Astrocyte (in vitro differentiated cells and primary cell): Measurements from ENCODE around the gene SEMA6C. TPM values are rescaled to one million over a fixed set of nuclear protein-coding genes. Genes with fewer than 3 reads are reported as not detected.

Experiments
- DNase-seq: peaks from one replicate; pipeline ENCODE4 v3.0.0-alpha.2; 2010; ENCODE audit warnings: low read depth
- FAIRE-seq: peaks from 2 replicates; lab custom pipeline; 2011; peaks lifted over from hg19 to GRCh38; lab: Jason Lieb, UNC
- H2AFZ ChIP-seq: 2 replicates; pipeline ENCODE4 v1.6.0; 2012; ENCODE audit warnings: low read depth, low read length, inconsistent platforms
- H3K27ac ChIP-seq: 2 replicates; pipeline ENCODE4 v1.5.1; 2011; ENCODE audit warnings: low read depth, low read length, inconsistent platforms
- H3K27me3 ChIP-seq: 2 replicates; pipeline ENCODE4 v1.6.0; 2011; ENCODE audit warnings: low read length, inconsistent platforms; ENCODE audit not compliant: insufficient read depth
- H3K36me3 ChIP-seq: 2 replicates; pipeline ENCODE4 v1.5.1; 2011; ENCODE audit warnings: low read length, inconsistent platforms; ENCODE audit not compliant: insufficient read depth
- H3K4me1 ChIP-seq: 2 replicates; pipeline ENCODE4 v1.5.1; 2011; ENCODE audit warnings: low read length, inconsistent platforms; ENCODE audit not compliant: insufficient read depth
- H3K4me2 ChIP-seq: 2 replicates; pipeline ENCODE4 v1.6.0; 2012; ENCODE audit warnings: low read length, inconsistent platforms
- H3K4me3 ChIP-seq: 2 replicates; pipeline ENCODE4 v1.5.1; 2011; ENCODE audit warnings: low read depth, mild to moderate bottlenecking, low read length, inconsistent platforms; ENCODE audit not compliant: insufficient read depth
- H3K79me2 ChIP-seq: 2 replicates; pipeline ENCODE4 v1.6.0; 2012; ENCODE audit warnings: mild to moderate bottlenecking, low read length, inconsistent platforms; ENCODE audit not compliant: insufficient read depth
- H3K9ac ChIP-seq: 2 replicates; pipeline ENCODE4 v1.6.0; 2012; ENCODE audit warnings: mild to moderate bottlenecking, low read length, inconsistent platforms
- H3K9me3 ChIP-seq: 2 replicates; pipeline ENCODE4 v1.5.1; 2012; ENCODE audit warnings: low read depth, mild to moderate bottlenecking, low read length, inconsistent platforms; ENCODE audit not compliant: insufficient read depth
- H4K20me1 ChIP-seq: 2 replicates; pipeline ENCODE4 v1.6.0; 2012; ENCODE audit warnings: low read length, inconsistent platforms; ENCODE audit not compliant: insufficient read depth
- H3K27ac Mint-ChIP-seq: one replicate; pipeline ENCODE4 v1.8.0; 2021; ENCODE audit warnings: mild to moderate bottlenecking, mixed read lengths; ENCODE audit not compliant: unreplicated experiment
- H3K27me3 Mint-ChIP-seq: one replicate; pipeline ENCODE4 v1.8.0; 2021; ENCODE audit warnings: low read depth, mixed read lengths; ENCODE audit not compliant: unreplicated experiment
- H3K36me3 Mint-ChIP-seq: one replicate; pipeline ENCODE4 v1.8.0; 2021; ENCODE audit warnings: low read depth, mixed read lengths; ENCODE audit not compliant: unreplicated experiment
- H3K4me1 Mint-ChIP-seq: one replicate; pipeline ENCODE4 v1.8.0; 2021; ENCODE audit warnings: low read depth, mixed read lengths; ENCODE audit not compliant: unreplicated experiment
- H3K4me3 Mint-ChIP-seq: one replicate; pipeline ENCODE4 v1.8.0; 2021; ENCODE audit warnings: mild to moderate bottlenecking, moderate library complexity, mixed read lengths; ENCODE audit not compliant: unreplicated experiment
- H3K9me3 Mint-ChIP-seq: one replicate; pipeline ENCODE4 v1.8.0; 2021; ENCODE audit warnings: mild to moderate bottlenecking, mixed read lengths; ENCODE audit not compliant: unreplicated experiment
- CTCF ChIP-seq: IDR thresholded peaks from 2 replicates; pipeline ENCODE4 v1.5.1; 2011; ENCODE audit warnings: low read depth, mild to moderate bottlenecking, inconsistent platforms, low read length, moderate library complexity; ENCODE audit not compliant: insufficient read depth
- EZH2 ChIP-seq: IDR thresholded peaks from 2 replicates; pipeline ENCODE4 v1.6.1; 2012; ENCODE audit warnings: mild to moderate bottlenecking, low read length, inconsistent platforms; ENCODE audit not compliant: insufficient read depth
- total RNA-seq: library from RNA; stranded (reverse); gene quantifications from 2 replicates; pipeline ENCODE4 v1.2.1, GENCODE V29; 2021

The SEMA6C gene
- total RNA-seq, 1 donor from 2014 or later, result 7.4 TPM

- Histone ChIP-seq H2AFZ (no peak overlapping the region), H3K9ac (no peak overlapping the region), H4K20me1 (peaks cover 12% of the 10 kb centered on the region), H3K4me3 (no peak overlapping the region), H3K9me3 (no peaks in the 10 kb centered on the region), H3K27me3 (no peaks in the 10 kb centered on the region), H3K79me2 (peaks cover 29% of the 10 kb centered on the region), H3K36me3 (peaks cover 38% of the 10 kb centered on the region), H3K4me1 (peaks cover 10% of the 10 kb centered on the region), H3K4me2 (no peak overlapping the region), H3K27ac (no peak overlapping the region)
- Mint-ChIP-seq H3K4me3 (no peak overlapping the region), H3K4me1 (peaks cover 7% of the 10 kb centered on the region), H3K36me3 (peaks cover 22% of the 10 kb centered on the region), H3K27me3 (no peaks in the 10 kb centered on the region), H3K9me3 (no peaks in the 10 kb centered on the region), H3K27ac (no peak overlapping the region)
- TF ChIP-seq CTCF (no peak), EZH2 (no peak)
- FAIRE-seq (no peak), DNase-seq (no peak)
These were observed 37.8 kb upstream of the SEMA6C start for GRCh38 chr1:151184211-151184610.

- Histone ChIP-seq H3K9me3 (no peaks in the 10 kb centered on the region), H2AFZ (no peak overlapping the region), H4K20me1 (no peaks in the 10 kb centered on the region), H3K4me2 (no peak overlapping the region), H3K79me2 (no peaks in the 10 kb centered on the region), H3K27ac (no peak overlapping the region), H3K4me3 (no peak overlapping the region), H3K9ac (no peak overlapping the region), H3K4me1 (no peaks in the 10 kb centered on the region), H3K36me3 (peaks cover 19% of the 10 kb centered on the region), H3K27me3 (no peaks in the 10 kb centered on the region)
- Mint-ChIP-seq H3K9me3 (no peaks in the 10 kb centered on the region), H3K36me3 (peaks cover 29% of the 10 kb centered on the region), H3K27ac (no peak overlapping the region), H3K4me1 (no peaks in the 10 kb centered on the region), H3K27me3 (no peaks in the 10 kb centered on the region), H3K4me3 (no peak overlapping the region)
- no peak for FAIRE-seq
- no peak for DNase-seq
- TF ChIP-seq CTCF (no peak), EZH2 (no peak)
These were observed 30.1 kb upstream of the SEMA6C start for GRCh38 chr1:151176514-151177045.

GRCh38 chr1:151175863-151176262, 29.4 kb upstream of the SEMA6C start, which contains the start of gene TMOD4:
Gene TMOD4, minus strand, starts transcription at chr1:151175981. Its CDS starts 1,106 bp downstream, at chr1:151174875.
- Mint-ChIP-seq H3K4me3 (no peak within 1 kb of the TSS), H3K9me3 (no peaks in the 10 kb centered on the region), H3K27me3 (no peaks in the 10 kb centered on the region), H3K27ac (no peak within 1 kb of the TSS), H3K36me3 (peaks cover 33% of the 10 kb centered on the region), H3K4me1 (no peaks in the 10 kb centered on the region)
- Histone ChIP-seq H3K79me2 (no peaks in the 10 kb centered on the region), H3K9me3 (no peaks in the 10 kb centered on the region), H3K27ac (no peak within 1 kb of the TSS), H3K4me1 (no peaks in the 10 kb centered on the region), H3K9ac (no peak within 1 kb of the TSS), H2AFZ (no peak within 1 kb of the TSS), H4K20me1 (no peaks in the 10 kb centered on the region), H3K4me2 (no peak within 1 kb of the TSS), H3K4me3 (no peak within 1 kb of the TSS), H3K27me3 (no peaks in the 10 kb centered on the region), H3K36me3 (peaks cover 17% of the 10 kb centered on the region)
- DNase-seq (no peak), FAIRE-seq (no peak)
- no peak for TF ChIP-seq EZH2
- TF ChIP-seq CTCF, result peak; percentile 52
